AG04450 (cell line): Measurements from ENCODE around the gene APBB2. TPM values are rescaled to one million over a fixed set of nuclear protein-coding genes. Genes with fewer than 3 reads are reported as not detected.

Experiments
- CTCF ChIA-PET: fragments of 300-600, 350-600 bp; formaldehyde crosslinking; extraction: SDS; loops from one replicate; lab custom pipeline; 2022; ENCODE audit warnings: antibody characterized with exemption, inconsistent platforms; lab: Charles Lee
- POLR2A ChIA-PET: fragments of 350-600 bp; formaldehyde crosslinking; extraction: SDS; loops from one replicate; lab custom pipeline; 2021; ENCODE audit warnings: antibody characterized with exemption, inconsistent platforms; lab: Yijun Ruan, JAX
- DNase-seq: peaks from one replicate; pipeline ENCODE4 v3.0.0-alpha.2; 2011; ENCODE audit warnings: low read depth, low spot score
- H3K27ac ChIP-seq: one replicate; pipeline ENCODE4 v1.5.1; 2012; ENCODE audit warnings: low read depth, low read length, control low read depth
- H3K27me3 ChIP-seq: one replicate; pipeline ENCODE4 v1.6.0; 2012; ENCODE audit warnings: low read length; ENCODE audit not compliant: control insufficient read depth, insufficient read depth
- H3K4me3 ChIP-seq: 2 replicates; pipeline ENCODE4 v1.5.1; 2011; ENCODE audit warnings: mild to moderate bottlenecking, low read depth, low read length, control low read depth
- H3K9me3 ChIP-seq: 2 replicates; pipeline ENCODE4 v1.5.1; 2012; ENCODE audit warnings: low read length; ENCODE audit not compliant: control insufficient read depth, insufficient read depth
- polyA plus RNA-seq: library from polyadenylated mRNA; depleted of rRNA; stranded (reverse); fragments of >200 nt; gene quantifications from 2 replicates; pipeline ENCODE4 v1.2.3, GENCODE V29; 2011
- TF ChIP-seq, protein P1 (sequence below): IDR thresholded peaks from 2 replicates; pipeline ENCODE4 v1.5.1; 2011; ENCODE audit warnings: low read depth, low read length, control low read depth, inconsistent platforms

Gene APBB2
- polyA plus RNA-seq, 1 experiment = 52.7 TPM

- Histone ChIP-seq H3K9me3 (no peaks in the 10 kb centered on the region), H3K27me3 (peaks cover 4% of the 10 kb centered on the region), H3K4me3 (peak overlapping the region; percentile 90), H3K27ac (peak overlapping the region; percentile 66)
- DNase-seq = no peak
- ChIA-PET POLR2A (interaction anchor here (1.5 to 3.4 kb wide), 2 partner anchors 41 to 333 kb away, joined by 4 to 21 read pairs; no protein-coding TSS in a partner anchor), CTCF (interaction anchor here (0.6 to 3.7 kb wide), 16 partner anchors 9 to 562 kb away, joined by 3 to 51 read pairs (median 7); partner anchors contain the start of gene APBB2)
- TF ChIP-seq, protein P1, sequence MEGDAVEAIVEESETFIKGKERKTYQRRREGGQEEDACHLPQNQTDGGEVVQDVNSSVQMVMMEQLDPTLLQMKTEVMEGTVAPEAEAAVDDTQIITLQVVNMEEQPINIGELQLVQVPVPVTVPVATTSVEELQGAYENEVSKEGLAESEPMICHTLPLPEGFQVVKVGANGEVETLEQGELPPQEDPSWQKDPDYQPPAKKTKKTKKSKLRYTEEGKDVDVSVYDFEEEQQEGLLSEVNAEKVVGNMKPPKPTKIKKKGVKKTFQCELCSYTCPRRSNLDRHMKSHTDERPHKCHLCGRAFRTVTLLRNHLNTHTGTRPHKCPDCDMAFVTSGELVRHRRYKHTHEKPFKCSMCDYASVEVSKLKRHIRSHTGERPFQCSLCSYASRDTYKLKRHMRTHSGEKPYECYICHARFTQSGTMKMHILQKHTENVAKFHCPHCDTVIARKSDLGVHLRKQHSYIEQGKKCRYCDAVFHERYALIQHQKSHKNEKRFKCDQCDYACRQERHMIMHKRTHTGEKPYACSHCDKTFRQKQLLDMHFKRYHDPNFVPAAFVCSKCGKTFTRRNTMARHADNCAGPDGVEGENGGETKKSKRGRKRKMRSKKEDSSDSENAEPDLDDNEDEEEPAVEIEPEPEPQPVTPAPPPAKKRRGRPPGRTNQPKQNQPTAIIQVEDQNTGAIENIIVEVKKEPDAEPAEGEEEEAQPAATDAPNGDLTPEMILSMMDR = no peak
These were observed 43.6 kb upstream of the APBB2 start for GRCh38 chr4:41257906-41258305.

DNA sequence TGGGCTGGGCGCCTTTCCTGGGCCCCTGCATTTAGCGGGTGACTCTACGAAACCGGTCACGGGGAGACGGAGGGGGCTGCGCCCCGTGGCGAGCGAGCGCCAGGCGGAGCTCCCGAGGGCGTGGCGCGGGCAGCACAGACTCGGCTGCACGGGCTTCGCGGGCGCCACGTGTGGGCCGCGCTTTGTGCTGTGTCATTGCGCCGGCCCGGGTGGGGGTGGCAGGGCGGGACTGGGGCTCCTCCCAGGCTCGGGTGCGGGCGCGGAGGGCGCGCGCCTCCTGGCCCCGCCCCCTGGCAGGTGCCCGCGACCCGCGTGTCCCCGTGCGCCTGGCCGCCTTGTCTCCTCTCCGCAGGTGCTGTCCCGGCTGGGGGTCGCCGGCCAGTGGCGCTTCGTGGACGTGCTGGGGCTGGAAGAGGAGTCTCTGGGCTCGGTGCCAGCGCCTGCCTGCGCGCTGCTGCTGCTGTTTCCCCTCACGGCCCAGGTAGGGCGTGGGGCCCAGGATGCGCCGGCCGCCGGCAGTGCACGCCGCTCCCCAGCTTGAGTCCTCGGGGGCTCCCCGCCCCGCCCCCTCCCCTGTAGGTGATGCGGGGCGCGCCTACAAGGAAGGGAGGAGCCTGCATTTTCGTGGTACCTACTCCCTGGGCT lies 43.0 kb upstream of the APBB2 start:
- peak overlapping the region; percentile 75 for H3K27ac ChIP-seq
- CTCF ChIA-PET = interaction anchor here (1.0 to 3.7 kb wide), 9 partner anchors 38 to 404 kb away, joined by 3 to 51 read pairs (median 10); partner anchors contain the start of gene APBB2
- POLR2A ChIA-PET = interaction anchor here (0.5 to 3.4 kb wide), 20 partner anchors 8 to 369 kb away, joined by 3 to 21 read pairs (median 4); partner anchors contain the start of gene APBB2

DNA sequence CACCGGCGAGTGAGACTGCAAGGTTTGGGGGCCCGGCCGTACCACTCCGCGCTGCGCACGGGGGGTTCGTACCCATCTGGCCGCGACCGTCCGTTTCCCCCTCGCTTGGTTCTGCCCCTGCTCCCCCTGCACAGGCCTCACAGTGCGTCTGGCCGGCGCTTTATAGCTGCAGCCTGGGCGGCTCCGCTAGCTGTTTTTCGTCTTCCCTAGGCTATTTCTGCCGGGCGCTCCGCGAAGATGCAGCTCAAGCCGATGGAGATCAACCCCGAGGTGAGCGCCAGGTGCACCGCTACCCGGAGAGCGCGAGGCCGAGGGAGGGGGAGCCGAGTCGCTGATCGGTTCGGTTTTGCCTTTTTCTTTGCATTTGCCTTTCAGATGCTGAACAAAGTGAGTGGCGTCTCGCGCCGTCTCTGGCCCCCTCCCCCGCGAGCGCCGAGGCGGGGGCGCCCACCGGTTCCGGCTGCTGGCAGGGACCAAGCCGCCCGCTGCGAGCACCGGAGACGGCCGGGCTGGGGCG lies 42.5 kb upstream of the APBB2 start, which contains the start of gene UCHL1:
TSS of gene UCHL1 (plus strand) at position 189 of the 517 bp plus-strand sequence. CDS start at position 238, 49 bp downstream.
- peaks cover 6% of the 10 kb centered on the region for H3K27me3 ChIP-seq
- H3K27ac ChIP-seq = peak within 1 kb of the TSS; percentile 75
- peak within 1 kb of the TSS; percentile 90 for H3K4me3 ChIP-seq
- H3K9me3 ChIP-seq = no peaks in the 10 kb centered on the region
- ChIA-PET CTCF (interaction anchor here (1.0 to 2.0 kb wide), 4 partner anchors 37 to 331 kb away, joined by 3 to 10 read pairs (median 4); no protein-coding TSS in a partner anchor), POLR2A (interaction anchor here (0.5 to 3.4 kb wide), 25 partner anchors 9 to 1771 kb away, joined by 3 to 21 read pairs (median 4); partner anchors contain the start of gene APBB2)
- TF ChIP-seq, protein P1 = no peak
- peak; percentile 91 for DNase-seq

More for the DNA sequence above, 43.0 kb upstream of the APBB2 start:
- TF ChIP-seq, protein P1 = no peak
- no peaks in the 10 kb centered on the region for H3K9me3 ChIP-seq
- no peak for DNase-seq
- H3K4me3 ChIP-seq = peak overlapping the region; percentile 90
- H3K27me3 ChIP-seq = peaks cover 5% of the 10 kb centered on the region

DNA sequence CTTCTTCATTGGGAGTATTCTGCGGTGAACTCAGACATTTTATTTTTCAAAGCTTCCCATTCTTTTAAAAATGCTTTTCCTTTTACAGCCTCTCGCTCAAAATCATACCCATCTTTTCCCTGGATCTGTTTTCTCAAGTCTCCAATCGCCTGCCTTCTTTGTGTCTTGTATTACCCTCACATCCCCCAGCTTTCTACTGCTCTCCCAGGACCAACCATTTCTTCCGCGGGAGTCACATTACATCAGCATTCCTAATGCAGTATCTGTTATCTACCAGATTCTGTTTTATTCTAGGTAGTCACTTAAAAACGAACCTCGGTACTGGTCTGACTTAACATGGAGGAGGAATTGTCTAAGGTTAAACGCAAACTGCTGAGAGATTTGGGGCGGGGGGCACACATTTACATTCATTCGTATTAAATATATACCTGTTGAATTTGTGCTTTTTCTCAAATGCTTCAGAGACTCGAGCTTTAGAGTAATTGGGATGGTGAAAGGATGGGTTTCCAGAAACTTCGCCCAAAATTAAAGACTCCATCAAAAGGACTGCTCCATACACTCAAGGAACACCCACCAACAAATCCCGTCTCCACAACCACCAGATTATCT lies 41.9 kb upstream of the APBB2 start:
- peak overlapping the region; percentile 75 for H3K27ac ChIP-seq
- ChIA-PET CTCF (interaction anchor here (0.6 to 2.0 kb wide), 6 partner anchors 37 to 352 kb away, joined by 3 to 10 read pairs (median 3); no protein-coding TSS in a partner anchor), POLR2A (interaction anchor here (0.5 to 3.4 kb wide), 24 partner anchors 8 to 1772 kb away, joined by 3 to 21 read pairs (median 4); partner anchors contain the start of gene APBB2)
- H3K9me3 ChIP-seq = no peaks in the 10 kb centered on the region
- TF ChIP-seq, protein P1 = no peak
- peak overlapping the region; percentile 90 for H3K4me3 ChIP-seq
- peaks cover 6% of the 10 kb centered on the region for H3K27me3 ChIP-seq
- peak; percentile 26 for DNase-seq
